Muscle layer of duodenum (tissue), 2 donors: ENCODE data around the gene IL1R2.
"Not testable (repeated sequence)": the region's sequence is repeated elsewhere in the genome, so short reads cannot be mapped to it uniquely, and the experiment has no call there.

Source experiments
- H3K27ac ChIP-seq: one replicate; pipeline ENCODE4 v1.7.0; 2013; ENCODE audit warnings: mild to moderate bottlenecking, low read length
- H3K27me3 ChIP-seq: one replicate; pipeline ENCODE4 v1.7.0; 2013; ENCODE audit warnings: low read depth, mild to moderate bottlenecking, control low read depth, low read length
- H3K36me3 ChIP-seq, 2 donors: one replicate each; pipeline ENCODE4 v1.7.0; 2013; ENCODE audit warnings: low read length in 2 of 2, control low read depth in 1 of 2, mild to moderate bottlenecking in 1 of 2; ENCODE audit not compliant: insufficient read depth in 2 of 2, control insufficient read depth in 1 of 2
- H3K4me1 ChIP-seq, 2 donors: one replicate each; pipeline ENCODE4 v1.7.0; 2013; ENCODE audit warnings: low read length in 2 of 2, mild to moderate bottlenecking in 2 of 2, control low read depth in 1 of 2, moderate library complexity in 1 of 2; ENCODE audit not compliant: insufficient read depth in 2 of 2, control insufficient read depth in 1 of 2
- H3K4me3 ChIP-seq, 2 donors: one replicate each; pipeline ENCODE4 v1.7.0; 2013; ENCODE audit warnings: low read length in 2 of 2, low read depth in 1 of 2, mild to moderate bottlenecking in 1 of 2
- H3K9me3 ChIP-seq, 2 donors: one replicate each; pipeline ENCODE4 v1.7.0; 2013; ENCODE audit warnings: low read length in 2 of 2, control low read depth in 1 of 2, mild to moderate bottlenecking in 1 of 2; ENCODE audit not compliant: control insufficient read depth in 1 of 2
- donor health status: healthy.

IL1R2 gene

DNA sequence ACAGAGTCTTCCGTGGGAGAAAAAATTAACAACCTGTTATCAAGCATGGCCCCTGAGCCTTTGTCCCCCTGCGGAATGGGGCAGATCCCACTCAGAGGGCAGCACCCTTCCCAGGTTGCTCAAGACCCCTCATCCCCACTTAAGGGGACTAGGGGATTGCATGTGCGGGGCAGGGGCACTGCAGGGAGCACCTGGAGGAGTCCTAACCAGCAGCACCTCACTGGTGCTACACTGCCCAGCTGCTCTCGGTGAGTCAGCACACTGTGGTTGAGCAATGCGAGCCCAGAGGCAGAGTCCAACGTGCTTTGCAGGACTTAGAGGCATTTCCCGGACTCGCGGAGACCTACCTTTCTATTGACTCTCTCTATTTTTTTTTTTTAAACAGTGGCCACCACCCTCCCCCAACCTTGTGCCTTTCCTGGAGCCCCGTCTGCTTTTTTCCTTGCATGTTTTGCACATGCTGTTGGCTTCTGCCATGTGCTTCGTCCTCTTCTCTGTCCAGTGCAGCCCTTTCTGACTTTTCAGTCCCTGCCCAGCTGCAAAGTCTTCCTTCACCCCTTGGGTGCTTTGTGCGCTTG lies 74.0 kb downstream of the IL1R2 start:
- peaks cover 19 to 21% of the 10 kb centered on the region in 2 donors for H3K4me1 ChIP-seq
- H3K27ac ChIP-seq, result peak overlapping the region; percentile 96
- H3K4me3 ChIP-seq, result no peak overlapping the region
- no peaks in the 10 kb centered on the region for H3K36me3 ChIP-seq
- H3K9me3 ChIP-seq, result no peaks in the 10 kb centered on the region
- no peaks in the 10 kb centered on the region for H3K27me3 ChIP-seq

DNA sequence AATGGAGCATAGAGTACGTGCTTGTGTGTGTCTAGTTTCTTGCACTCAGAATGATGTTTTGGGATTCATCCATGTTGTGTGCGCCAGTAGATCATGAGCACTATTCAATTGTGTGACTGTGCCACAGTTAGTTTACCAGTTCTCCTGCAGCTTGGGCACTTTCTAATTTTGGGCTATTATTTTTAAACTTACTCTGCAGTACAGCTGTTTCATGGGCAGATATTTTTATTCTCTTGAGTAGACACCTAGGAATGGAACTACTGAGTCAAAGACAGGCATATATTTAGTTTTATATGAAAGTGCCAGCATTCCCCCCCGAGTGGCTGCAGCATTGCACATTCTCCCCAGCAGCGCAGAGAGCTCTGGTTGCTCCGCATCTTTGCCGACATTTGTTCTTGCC lies 74.8 kb downstream of the IL1R2 start:
- Histone ChIP-seq H3K27ac (no peak overlapping the region), H3K4me1 (peaks cover 19 to 21% of the 10 kb centered on the region in 2 donors)

DNA sequence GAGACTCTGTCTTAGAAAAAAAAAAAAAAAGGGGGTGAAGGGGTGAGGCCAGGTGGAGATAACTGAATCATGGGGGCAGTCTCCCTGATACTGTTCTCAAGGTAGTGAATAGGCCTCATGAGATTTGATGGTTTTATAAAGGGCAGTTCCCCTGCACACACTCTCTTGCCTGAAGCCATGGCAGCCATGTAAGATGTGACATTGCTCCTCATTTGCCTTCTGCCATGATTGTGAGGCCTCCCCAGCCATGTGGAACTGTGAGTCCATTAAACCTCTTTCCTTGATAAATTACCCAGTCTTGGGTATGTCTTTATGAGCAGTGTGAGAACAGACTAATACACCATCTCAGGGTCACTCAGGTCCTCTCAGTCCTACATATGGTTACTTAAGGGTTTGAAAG lies 76.4 kb downstream of the IL1R2 start:
- H3K4me1 ChIP-seq, result peaks cover 19 to 21% of the 10 kb centered on the region in 2 donors
- H3K27ac ChIP-seq, result not testable (repeated sequence)

More for the DNA sequence above, 74.8 kb downstream of the IL1R2 start:
- Histone ChIP-seq H3K36me3 (no peaks in the 10 kb centered on the region), H3K4me3 (no peak overlapping the region), H3K9me3 (no peaks in the 10 kb centered on the region), H3K27me3 (no peaks in the 10 kb centered on the region)

DNA sequence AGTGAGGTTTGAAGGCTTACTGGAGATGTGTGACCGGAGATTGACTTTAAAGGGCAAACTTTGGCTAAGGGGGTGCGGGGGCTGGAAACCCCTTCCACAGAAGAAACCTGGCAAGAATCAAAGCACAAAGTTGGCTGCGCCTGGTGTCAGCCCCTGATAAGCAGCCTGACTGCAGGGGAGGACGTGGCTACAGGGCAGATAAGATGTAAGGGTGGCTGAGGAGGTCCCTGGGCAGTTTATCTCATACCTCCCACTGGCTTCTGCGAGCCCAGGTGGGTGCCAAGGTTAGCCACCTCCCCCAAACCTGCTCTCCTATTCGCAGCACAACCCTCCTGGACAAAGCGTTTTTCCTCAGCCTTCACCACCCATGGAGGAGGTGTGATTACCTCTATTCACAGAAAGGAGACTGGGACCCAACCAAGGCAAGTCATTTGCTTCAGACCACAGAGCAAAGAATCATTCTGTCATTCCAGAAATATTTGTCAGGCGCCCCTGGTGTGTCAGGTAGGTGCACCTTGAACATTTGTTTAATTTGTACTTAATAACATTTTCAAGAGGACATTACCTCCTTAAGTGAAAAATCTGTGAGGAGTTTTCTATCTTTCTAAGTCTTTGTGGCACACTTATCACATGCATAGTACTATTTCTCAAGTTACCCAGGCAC lies 77.7 kb downstream of the IL1R2 start:
- H3K4me1 ChIP-seq, result peaks cover 10 to 13% of the 10 kb centered on the region in 2 donors
- H3K27ac ChIP-seq, result no peak overlapping the region
- H3K4me3 ChIP-seq, result no peak overlapping the region
- H3K27me3 ChIP-seq, result no peaks in the 10 kb centered on the region
- no peaks in the 10 kb centered on the region for H3K36me3 ChIP-seq
- H3K9me3 ChIP-seq, result no peaks in the 10 kb centered on the region

More for the DNA sequence above, 76.4 kb downstream of the IL1R2 start:
- H3K36me3 ChIP-seq, H3K4me3 ChIP-seq, H3K27me3 ChIP-seq, H3K9me3 ChIP-seq: not testable (repeated sequence)

DNA sequence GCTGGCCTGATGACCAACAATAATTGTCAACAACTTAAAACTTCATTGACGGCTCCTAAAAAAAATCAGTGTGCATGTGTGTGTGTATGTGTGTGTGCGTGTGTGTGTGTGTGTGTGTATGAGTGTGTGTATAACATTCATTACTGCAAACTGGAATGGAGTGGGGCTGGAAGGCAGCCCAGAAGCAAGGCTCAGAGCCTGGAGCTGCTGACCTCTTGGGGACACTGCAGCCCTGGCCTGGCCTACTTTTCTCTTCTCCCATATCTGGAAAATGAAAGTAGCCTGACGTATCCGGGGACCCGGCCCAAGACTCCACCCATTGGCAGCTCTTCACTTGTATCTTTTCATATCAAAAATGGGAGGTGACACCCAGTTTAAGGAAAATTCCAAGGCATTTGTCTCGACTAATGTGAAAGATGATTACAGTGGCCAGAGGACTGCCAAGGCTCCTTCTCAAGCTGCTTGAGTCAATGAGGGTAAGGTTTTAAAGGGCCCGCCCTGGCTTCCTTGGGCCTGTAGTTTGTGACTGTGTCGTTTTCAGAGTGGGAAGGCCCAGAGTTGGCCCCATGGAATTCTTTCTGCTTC lies 78.4 kb downstream of the IL1R2 start:
- peak overlapping the region; percentile 70 for H3K27ac ChIP-seq
- H3K4me3 ChIP-seq, result peak overlapping the region in 1 of 2 donors; percentile 30
- H3K27me3 ChIP-seq, result no peaks in the 10 kb centered on the region
- H3K9me3 ChIP-seq, result no peaks in the 10 kb centered on the region
- no peaks in the 10 kb centered on the region for H3K36me3 ChIP-seq
- H3K4me1 ChIP-seq, result peaks cover 4 to 6% of the 10 kb centered on the region in 2 donors

DNA sequence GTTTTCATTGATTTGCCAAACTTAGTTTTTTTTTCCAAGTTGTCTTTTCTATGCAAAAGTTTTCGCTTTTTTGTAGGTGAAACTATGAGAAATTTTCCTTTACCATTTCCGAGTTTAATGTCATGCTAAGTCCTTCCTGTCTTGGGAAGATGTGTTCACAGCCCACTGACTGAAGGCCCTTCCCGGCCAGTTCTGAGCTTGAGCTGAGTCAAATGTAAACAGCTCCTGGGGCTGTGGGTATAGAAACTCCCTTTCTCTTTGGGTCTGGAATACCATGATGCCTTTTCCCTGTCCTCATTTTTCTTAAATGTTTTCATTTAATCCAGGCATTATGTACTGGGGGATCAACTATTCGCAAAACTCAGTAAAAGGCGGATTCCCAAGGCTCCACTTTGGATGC lies 81.0 kb downstream of the IL1R2 start:
- Histone ChIP-seq H3K4me3 (no peak overlapping the region), H3K27ac (peak overlapping the region; percentile 14), H3K27me3 (no peaks in the 10 kb centered on the region)

DNA sequence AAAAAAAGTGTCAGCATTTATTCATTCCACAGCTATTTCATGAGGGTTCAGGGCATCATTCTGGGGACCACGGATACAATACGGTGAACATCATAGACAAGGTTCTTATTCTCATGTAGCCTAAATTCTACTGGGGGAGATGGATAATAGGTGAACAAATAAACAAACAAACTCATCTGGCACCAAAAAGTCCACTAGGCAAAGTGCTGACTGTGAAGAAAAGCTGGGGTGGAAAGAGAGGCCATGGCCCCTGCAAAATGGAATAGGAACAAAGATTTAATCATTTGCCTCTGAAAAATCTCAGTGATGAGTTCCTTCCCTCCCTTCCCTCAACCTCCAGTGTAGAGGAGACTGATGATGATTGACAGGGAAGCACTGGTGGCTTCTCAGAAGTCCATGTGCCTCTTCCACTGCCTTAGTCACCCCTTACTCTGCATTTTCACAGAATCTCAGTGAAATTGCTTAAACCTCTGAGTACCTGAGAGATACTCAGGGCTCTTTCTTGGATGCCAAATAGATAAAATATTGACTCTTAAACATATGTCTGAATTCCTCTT lies 81.5 kb downstream of the IL1R2 start:
- Histone ChIP-seq H3K9me3 (no peaks in the 10 kb centered on the region), H3K36me3 (no peaks in the 10 kb centered on the region), H3K27me3 (no peaks in the 10 kb centered on the region), H3K27ac (no peak overlapping the region), H3K4me3 (no peak overlapping the region), H3K4me1 (no peaks in the 10 kb centered on the region)

More for the DNA sequence above, 81.0 kb downstream of the IL1R2 start:
- Histone ChIP-seq H3K36me3 (no peaks in the 10 kb centered on the region), H3K9me3 (no peaks in the 10 kb centered on the region), H3K4me1 (no peaks in the 10 kb centered on the region)

DNA sequence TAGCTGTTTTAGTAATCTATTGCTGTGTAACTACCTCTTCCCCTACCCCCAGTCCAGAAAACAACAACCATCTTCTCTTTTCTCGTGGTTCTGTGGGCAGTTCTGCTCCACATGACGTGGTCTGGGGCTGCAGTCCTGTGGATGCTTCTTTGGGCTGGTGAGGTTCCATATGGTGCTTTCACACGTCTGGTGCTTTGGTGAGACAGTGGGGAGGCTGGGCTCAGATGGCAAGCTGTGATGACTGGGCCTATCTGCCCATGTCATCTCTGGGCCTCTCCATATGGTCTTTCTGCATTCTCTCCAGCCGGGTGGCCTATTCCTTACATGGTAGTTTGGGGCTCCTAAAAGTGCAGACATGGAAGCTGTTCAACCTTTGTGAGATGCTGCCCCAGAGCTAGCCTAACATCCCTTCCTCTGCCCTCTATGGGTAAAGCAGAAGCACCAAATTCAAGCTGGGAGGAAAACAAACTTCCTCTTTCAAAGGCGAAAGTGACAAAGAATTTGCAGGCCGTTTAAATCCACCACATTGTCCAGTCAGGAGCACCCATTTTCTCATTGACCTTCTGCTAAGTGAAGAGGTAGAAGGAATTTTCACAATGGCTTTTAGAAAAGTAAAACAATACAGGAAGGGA lies 82.5 kb downstream of the IL1R2 start:
- no peaks in the 10 kb centered on the region for H3K9me3 ChIP-seq
- H3K36me3 ChIP-seq, result no peaks in the 10 kb centered on the region
- no peak overlapping the region for H3K4me3 ChIP-seq
- H3K27ac ChIP-seq, result no peak overlapping the region
- H3K4me1 ChIP-seq, result no peaks in the 10 kb centered on the region
- H3K27me3 ChIP-seq, result no peaks in the 10 kb centered on the region

DNA sequence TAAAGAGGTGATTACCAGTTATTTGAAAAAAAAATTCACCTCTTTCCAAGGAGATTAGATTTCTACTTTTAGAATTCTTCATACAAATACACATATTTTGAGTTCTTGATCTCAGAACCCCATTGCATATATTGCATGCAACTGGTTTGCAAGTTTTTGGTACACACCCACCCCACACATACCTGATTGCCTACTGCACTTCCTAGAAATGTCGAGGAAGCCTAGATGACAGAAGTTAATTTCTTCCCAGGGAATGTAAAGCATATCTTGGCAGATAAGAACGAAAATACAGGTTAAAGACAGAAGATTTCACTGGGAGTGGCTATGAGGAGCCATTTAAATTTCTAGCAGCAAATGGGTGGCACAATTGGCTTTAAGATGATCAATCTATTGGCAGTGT lies 83.7 kb downstream of the IL1R2 start:
- Histone ChIP-seq H3K36me3 (no peaks in the 10 kb centered on the region), H3K4me3 (no peak overlapping the region), H3K27me3 (no peaks in the 10 kb centered on the region), H3K9me3 (no peaks in the 10 kb centered on the region), H3K4me1 (no peaks in the 10 kb centered on the region), H3K27ac (no peak overlapping the region)

DNA sequence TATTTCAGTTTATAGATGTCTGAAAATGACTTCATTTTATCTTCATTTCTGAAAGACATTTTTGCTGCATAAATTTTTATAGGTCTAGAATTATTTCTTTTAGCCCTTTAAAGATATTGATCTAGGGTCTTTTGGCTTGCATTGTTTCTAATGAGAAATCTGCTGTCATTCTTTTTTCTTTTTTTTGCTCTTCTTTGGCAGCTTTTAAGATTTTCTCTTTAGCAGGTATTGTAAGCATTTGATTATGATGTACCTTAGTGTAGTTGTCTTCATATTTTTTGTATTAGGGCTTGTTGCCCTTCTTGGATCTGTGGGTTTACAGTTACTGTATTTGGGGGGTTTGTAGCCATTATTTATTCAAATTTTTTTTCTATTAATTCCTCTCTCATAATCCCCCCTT lies 84.8 kb downstream of the IL1R2 start:
- Histone ChIP-seq H3K36me3 (no peaks in the 10 kb centered on the region), H3K27ac (no peak overlapping the region), H3K4me1 (no peaks in the 10 kb centered on the region), H3K9me3 (no peaks in the 10 kb centered on the region), H3K27me3 (no peaks in the 10 kb centered on the region), H3K4me3 (no peak overlapping the region)
